HEK293T (cell line): ENCODE results near the gene ZBTB11.
"Not testable (repeated sequence)": the region's sequence is repeated elsewhere in the genome, so short reads cannot be mapped to it uniquely, and the experiment has no call there.

ENCODE experiments used
- CTCF ChIA-PET: fragments of 350-600 bp; formaldehyde crosslinking; extraction: SDS; loops from one replicate; lab custom pipeline; 2021; ENCODE audit warnings: antibody characterized with exemption, inconsistent platforms; lab: Yijun Ruan, JAX
- POLR2A ChIA-PET: fragments of 350-600 bp; formaldehyde crosslinking; extraction: SDS; loops from one replicate; lab custom pipeline; 2020; ENCODE audit warnings: antibody characterized with exemption, inconsistent platforms; lab: Yijun Ruan, JAX
- DNase-seq: peaks from one replicate; pipeline ENCODE4 v3.0.0; 2012; ENCODE audit warnings: mixed read lengths; ENCODE audit errors: extremely low spot score
- ARNT ChIP-seq: fragments of 450-650 bp; IDR thresholded peaks from 2 replicates; pipeline ENCODE4 v1.6.1; 2017; ENCODE audit warnings: mild to moderate bottlenecking
- BHLHE40 ChIP-seq: fragments of 450-650 bp; IDR thresholded peaks from 2 replicates; pipeline ENCODE4 v1.6.1; 2016; ENCODE audit warnings: mild to moderate bottlenecking, moderate library complexity, borderline replicate concordance
- CTBP1 ChIP-seq: fragments of 450-650 bp; IDR thresholded peaks from 2 replicates; pipeline ENCODE4 v1.6.1; 2016; ENCODE audit warnings: borderline replicate concordance
- ELF4 ChIP-seq: fragments of 450-650 bp; IDR thresholded peaks from 2 replicates; pipeline ENCODE4 v1.6.1; 2017; ENCODE audit warnings: antibody characterized with exemption
- FOXA1 ChIP-seq: fragments of 450-650 bp; IDR thresholded peaks from 2 replicates; pipeline ENCODE4 v1.6.1; 2016; ENCODE audit warnings: mild to moderate bottlenecking
- FOXK2 ChIP-seq: fragments of 450-650 bp; IDR thresholded peaks from 2 replicates; pipeline ENCODE4 v1.6.1; 2016; ENCODE audit warnings: mild to moderate bottlenecking
- FOXM1 ChIP-seq: fragments of 450-650 bp; IDR thresholded peaks from 2 replicates; pipeline ENCODE4 v1.6.1; 2017; ENCODE audit warnings: mild to moderate bottlenecking, borderline replicate concordance
- HDGF ChIP-seq: fragments of 450-650 bp; IDR thresholded peaks from 2 replicates; pipeline ENCODE4 v1.6.1; 2017; ENCODE audit warnings: antibody characterized with exemption, borderline replicate concordance
- L3MBTL2 ChIP-seq: fragments of 450-650 bp; conservative IDR thresholded peaks from 2 replicates; pipeline ENCODE4 v1.6.1; 2016; ENCODE audit warnings: mild to moderate bottlenecking
- LEF1 ChIP-seq: fragments of 450-650 bp; IDR thresholded peaks from 2 replicates; pipeline ENCODE4 v1.6.1; 2017; ENCODE audit warnings: mild to moderate bottlenecking, borderline replicate concordance
- NFRKB ChIP-seq: fragments of 450-650 bp; IDR thresholded peaks from 2 replicates; pipeline ENCODE4 v1.6.1; 2016; ENCODE audit warnings: mild to moderate bottlenecking, moderate library complexity
- SP1 ChIP-seq: fragments of 450-650 bp; IDR thresholded peaks from 2 replicates; pipeline ENCODE4 v1.6.1; 2017
- SUZ12 ChIP-seq: fragments of 450-650 bp; IDR thresholded peaks from 2 replicates; pipeline ENCODE4 v1.6.1; 2016; ENCODE audit warnings: mild to moderate bottlenecking
- TARDBP ChIP-seq: fragments of 450-650 bp; IDR thresholded peaks from 2 replicates; pipeline ENCODE4 v1.6.1; 2016
- ZNF384 ChIP-seq: fragments of 450-650 bp; IDR thresholded peaks from 2 replicates; pipeline ENCODE4 v1.6.1; 2016
- TF ChIP-seq, protein P1 (sequence below): fragments of 450-650 bp; IDR thresholded peaks from 2 replicates; pipeline ENCODE4 v1.6.1; 2016

The ZBTB11 gene

DNA sequence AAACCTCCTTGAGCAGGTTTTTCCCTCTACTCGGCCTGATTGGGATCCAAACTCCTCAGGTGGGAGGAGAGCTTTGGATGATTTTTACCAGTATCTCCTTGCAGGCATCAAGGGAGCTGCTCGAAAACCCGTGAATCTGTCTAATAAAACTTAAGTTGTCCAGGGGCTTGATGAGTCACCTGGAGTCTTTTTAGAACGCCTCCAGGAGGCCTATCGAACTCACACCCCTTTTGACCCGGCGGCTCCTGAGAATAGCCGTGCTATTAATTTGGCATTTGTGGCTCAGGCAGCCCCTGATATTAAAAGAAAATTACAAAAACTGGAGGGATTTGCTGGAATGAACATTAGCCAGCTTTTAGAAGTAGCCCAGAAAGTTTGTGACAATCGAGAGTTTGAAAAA is 41.6 kb downstream of the ZBTB11 start:
- CTCF ChIA-PET: interaction anchor here (0.7 kb wide), 1 partner anchor 39 kb away, joined by 4 read pairs; no protein-coding TSS in a partner anchor
- DNase-seq: no peak
- no peak for TF ChIP-seq FOXA1
- TF ChIP-seq BHLHE40: no peak
- TF ChIP-seq LEF1: no peak
- POLR2A ChIA-PET: interaction anchor here (0.8 kb wide), 1 partner anchor 41 kb away, joined by 3 read pairs; no protein-coding TSS in a partner anchor

DNA sequence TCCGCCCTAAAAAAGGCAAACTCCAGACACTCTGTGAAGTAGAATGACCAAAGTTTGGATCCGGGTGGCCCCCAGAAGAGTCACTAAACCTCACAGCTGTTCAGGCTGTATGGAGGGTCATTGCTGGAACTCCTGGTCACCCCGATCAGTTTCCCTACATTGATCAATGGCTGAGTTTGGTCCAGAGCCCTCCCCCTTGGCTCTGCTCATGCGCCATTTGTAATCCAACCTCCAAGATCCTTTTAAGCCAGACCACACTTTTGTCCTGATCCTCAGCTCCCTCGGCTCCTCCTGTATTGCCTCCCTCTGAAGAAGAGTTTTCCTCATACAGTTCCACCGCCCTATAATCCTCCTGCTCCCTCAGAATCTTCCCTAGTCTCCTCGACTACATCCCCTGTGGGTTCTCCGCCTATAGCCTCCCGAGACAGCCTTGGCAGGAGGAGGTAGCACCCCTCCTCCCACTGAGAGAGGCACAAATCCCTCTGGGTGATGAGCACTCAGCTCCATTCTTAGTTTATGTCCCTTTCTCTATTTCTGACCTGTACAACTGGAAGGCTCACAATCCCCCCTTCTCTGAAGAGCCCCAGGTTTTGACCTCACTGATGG is 42.2 kb downstream of the ZBTB11 start:
- no peak for DNase-seq
- ChIA-PET CTCF (interaction anchor here (0.6 kb wide), 1 partner anchor 116 kb away, joined by 4 read pairs; no protein-coding TSS in a partner anchor), POLR2A (interaction anchor here (0.8 kb wide), 1 partner anchor 41 kb away, joined by 3 read pairs; no protein-coding TSS in a partner anchor)
- TF ChIP-seq FOXA1 (no peak), ELF4 (no peak), SP1 (no peak), FOXK2 (no peak), HDGF (no peak), L3MBTL2 (no peak), TARDBP (no peak), ARNT (no peak), BHLHE40 (no peak), NFRKB (no peak), ZNF384 (no peak), SUZ12 (no peak), LEF1 (no peak), CTBP1 (no peak), FOXM1 (no peak)
- TF ChIP-seq, protein P1, sequence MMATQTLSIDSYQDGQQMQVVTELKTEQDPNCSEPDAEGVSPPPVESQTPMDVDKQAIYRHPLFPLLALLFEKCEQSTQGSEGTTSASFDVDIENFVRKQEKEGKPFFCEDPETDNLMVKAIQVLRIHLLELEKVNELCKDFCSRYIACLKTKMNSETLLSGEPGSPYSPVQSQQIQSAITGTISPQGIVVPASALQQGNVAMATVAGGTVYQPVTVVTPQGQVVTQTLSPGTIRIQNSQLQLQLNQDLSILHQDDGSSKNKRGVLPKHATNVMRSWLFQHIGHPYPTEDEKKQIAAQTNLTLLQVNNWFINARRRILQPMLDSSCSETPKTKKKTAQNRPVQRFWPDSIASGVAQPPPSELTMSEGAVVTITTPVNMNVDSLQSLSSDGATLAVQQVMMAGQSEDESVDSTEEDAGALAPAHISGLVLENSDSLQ: no peak

DNA sequence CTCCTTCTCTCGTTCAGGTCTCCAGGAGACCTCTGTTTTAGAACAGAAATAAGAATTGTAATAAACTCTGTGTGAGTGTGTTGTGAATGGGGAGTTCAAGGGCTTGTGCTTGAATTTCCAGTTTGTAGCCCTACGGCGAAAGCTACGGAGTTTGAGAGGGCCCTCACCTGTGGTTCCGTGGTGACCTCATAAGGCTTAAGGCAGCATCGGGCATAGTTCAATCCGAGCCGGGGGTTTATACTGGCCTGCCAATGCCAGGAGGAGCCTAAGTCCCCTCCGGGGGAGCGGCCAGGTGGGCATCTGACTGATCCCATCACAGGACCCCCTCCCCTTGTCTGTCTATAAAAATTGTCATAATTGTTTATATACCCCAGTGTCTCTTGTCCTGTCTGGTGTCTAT is 43.7 kb downstream of the ZBTB11 start:
- no peak for TF ChIP-seq FOXA1
- TF ChIP-seq SP1: no peak
- no peak for TF ChIP-seq NFRKB
- no peak for TF ChIP-seq LEF1
- TF ChIP-seq BHLHE40: no peak
- TF ChIP-seq ZNF384: no peak
- TF ChIP-seq, protein P1: no peak
- TF ChIP-seq ARNT: no peak
- TF ChIP-seq FOXK2: no peak
- no peak for TF ChIP-seq TARDBP
- no peak for TF ChIP-seq SUZ12
- no peak for TF ChIP-seq L3MBTL2
- ChIA-PET CTCF (no interaction called here), POLR2A (no interaction called here)
- no peak for DNase-seq

DNA sequence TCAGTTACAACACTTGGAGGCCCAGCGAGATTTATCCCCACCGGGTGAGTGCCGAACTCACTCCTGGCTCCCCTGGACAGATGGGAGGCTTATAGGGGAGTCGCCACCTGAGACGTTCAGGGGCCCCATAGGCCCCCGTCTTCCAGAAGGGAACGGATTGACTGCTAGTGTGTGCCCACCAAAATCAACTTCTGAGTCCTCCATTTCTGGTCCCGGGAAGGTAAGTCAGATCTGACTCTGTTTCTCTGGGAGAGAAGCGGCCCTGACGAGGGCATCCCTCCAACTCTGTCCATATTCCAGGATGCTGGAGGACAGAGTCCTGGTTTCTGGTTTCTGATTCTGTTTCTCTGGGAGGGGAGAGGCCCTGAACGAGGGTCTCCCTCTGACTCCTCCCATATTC is 44.3 kb downstream of the ZBTB11 start:
- CTCF ChIA-PET: no interaction called here
- POLR2A ChIA-PET: no interaction called here
- TF ChIP-seq NFRKB (no peak), FOXK2 (no peak), LEF1 (no peak), L3MBTL2 (no peak), ZNF384 (no peak), BHLHE40 (no peak), TARDBP (no peak), SP1 (no peak), ELF4 (no peak), SUZ12 (no peak), HDGF (no peak), ARNT (no peak), FOXA1 (no peak), FOXM1 (no peak), CTBP1 (no peak)
- TF ChIP-seq, protein P1: no peak
- no peak for DNase-seq

DNA sequence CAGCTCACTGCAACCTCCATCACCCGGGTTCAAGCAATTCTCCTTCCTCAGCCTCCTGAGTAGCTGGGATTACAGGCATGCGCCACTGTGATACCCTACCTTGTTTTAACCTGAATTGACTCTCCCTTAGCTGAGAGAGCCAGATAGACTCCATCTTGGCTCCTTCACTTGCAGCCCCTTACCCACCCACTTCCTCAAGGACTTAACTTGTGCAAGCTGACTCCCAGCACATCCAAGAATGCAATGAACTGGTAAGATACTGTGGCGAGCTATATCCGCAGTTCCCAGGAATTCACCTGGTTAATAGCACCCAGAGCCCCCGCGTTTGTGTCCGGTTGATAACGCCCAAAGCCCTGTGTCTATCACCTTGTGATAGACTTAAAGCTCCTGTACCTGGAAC is 45.0 kb downstream of the ZBTB11 start:
- CTCF ChIA-PET: interaction anchor here (0.7 kb wide), 1 partner anchor 1614 kb away, joined by 3 read pairs; no protein-coding TSS in a partner anchor
- DNase-seq, POLR2A ChIA-PET: not testable (repeated sequence)

DNA sequence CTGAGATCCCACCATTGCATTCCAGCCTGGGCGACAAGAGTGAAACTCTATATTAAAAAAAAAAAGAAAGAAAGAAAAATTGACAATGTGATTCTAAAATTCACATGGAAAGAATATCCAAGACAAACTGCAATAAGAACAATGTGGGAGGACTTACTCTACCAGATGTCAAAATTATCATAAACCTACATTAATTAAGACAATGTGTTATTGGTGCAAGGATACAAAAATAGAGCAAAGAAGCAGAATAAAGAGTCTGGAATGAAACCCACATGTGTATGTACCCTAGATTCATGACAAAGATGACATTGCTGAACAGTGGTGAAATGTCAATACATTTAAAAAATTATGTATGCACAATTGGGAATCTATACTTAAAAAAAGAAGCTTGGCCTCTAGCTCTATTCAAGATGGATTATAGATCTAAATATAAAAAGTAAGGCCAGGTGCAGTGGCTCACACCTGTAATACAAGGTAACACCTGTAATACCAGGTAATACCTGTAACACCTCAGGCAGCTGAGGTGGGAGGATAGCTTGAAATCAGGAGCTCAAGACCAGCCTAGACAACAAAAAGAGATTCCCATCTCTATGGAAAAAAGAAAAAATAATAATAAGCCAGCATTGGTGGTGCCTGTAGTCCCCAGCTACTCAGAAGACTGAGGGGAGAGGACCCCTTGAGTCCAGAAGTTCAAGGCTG is 45.7 kb downstream of the ZBTB11 start:
- TF ChIP-seq ELF4 (no peak), LEF1 (no peak), FOXA1 (no peak), NFRKB (no peak), FOXK2 (no peak), L3MBTL2 (no peak), TARDBP (no peak), BHLHE40 (no peak), ZNF384 (no peak), SUZ12 (no peak), HDGF (no peak), CTBP1 (no peak), SP1 (no peak), FOXM1 (no peak), ARNT (no peak)
- TF ChIP-seq, protein P1: no peak
- ChIA-PET POLR2A (no interaction called here), CTCF (no interaction called here)
- no peak for DNase-seq
